Measurements from ENCODE around the gene SRCIN1.
A peak's percentile ranks its signal among the peaks of the same experiment; 100 is the strongest.

The SRCIN1 gene

GRCh38 chr17:38613981-38614779 lies 8.4 kb upstream of the SRCIN1 start:
- no peak for DNase-seq (ENCODE audit: low read depth)
- TF ChIP-seq CTCF (conservative IDR thresholded peaks at IDR 0.05; ENCODE audit: low read depth, low read length), result no peak
- no peak overlapping the region for H3K4me3 ChIP-seq (ENCODE audit: low read depth, low read length)

GRCh38 chr17:38613525-38613980 lies 7.8 kb upstream of the SRCIN1 start:
- H3K4me3 ChIP-seq (ENCODE audit: low read depth, low read length), result no peak overlapping the region
- DNase-seq (ENCODE audit: low read depth), result no peak
- no peak for TF ChIP-seq CTCF (conservative IDR thresholded peaks at IDR 0.05; ENCODE audit: low read depth, low read length)

GRCh38 chr17:38611872-38612376 lies 6.2 kb upstream of the SRCIN1 start:
- no peak for TF ChIP-seq CTCF (conservative IDR thresholded peaks at IDR 0.05; ENCODE audit: low read depth, low read length)
- H3K4me3 ChIP-seq (ENCODE audit: low read depth, low read length), result no peak overlapping the region
- DNase-seq (ENCODE audit: low read depth), result no peak

GRCh38 chr17:38611070-38611786 lies 5.5 kb upstream of the SRCIN1 start:
- no peak for TF ChIP-seq CTCF (conservative IDR thresholded peaks at IDR 0.05; ENCODE audit: low read depth, low read length)
- H3K4me3 ChIP-seq (ENCODE audit: low read depth, low read length), result no peak overlapping the region
- DNase-seq (ENCODE audit: low read depth), result no peak

GRCh38 chr17:38609280-38610031 lies 3.7 kb upstream of the SRCIN1 start:
- no peak overlapping the region for H3K4me3 ChIP-seq (ENCODE audit: low read depth, low read length)
- no peak for DNase-seq (ENCODE audit: low read depth)
- TF ChIP-seq CTCF (conservative IDR thresholded peaks at IDR 0.05; ENCODE audit: low read depth, low read length), result peak; percentile 6

- H3K4me3 ChIP-seq (ENCODE audit: low read depth, low read length), result no peak overlapping the region
- DNase-seq (ENCODE audit: low read depth), result no peak
- TF ChIP-seq CTCF (conservative IDR thresholded peaks at IDR 0.05; ENCODE audit: low read depth, low read length), result no peak
Measured at GRCh38 chr17:38608648-38609047, 2.9 kb upstream of the SRCIN1 start.

All from choroid plexus epithelial cell (primary cell).